ENCODE measurements around the gene PRLH. TPM values are rescaled to one million over a fixed set of nuclear protein-coding genes. Genes with fewer than 3 reads are reported as not detected.

Gene PRLH
- total and polyA plus RNA-seq, 2 of the 13 experiments (the other 11 are each of a cell fraction or from before 2014, with no cell fraction given): not detected

DNA sequence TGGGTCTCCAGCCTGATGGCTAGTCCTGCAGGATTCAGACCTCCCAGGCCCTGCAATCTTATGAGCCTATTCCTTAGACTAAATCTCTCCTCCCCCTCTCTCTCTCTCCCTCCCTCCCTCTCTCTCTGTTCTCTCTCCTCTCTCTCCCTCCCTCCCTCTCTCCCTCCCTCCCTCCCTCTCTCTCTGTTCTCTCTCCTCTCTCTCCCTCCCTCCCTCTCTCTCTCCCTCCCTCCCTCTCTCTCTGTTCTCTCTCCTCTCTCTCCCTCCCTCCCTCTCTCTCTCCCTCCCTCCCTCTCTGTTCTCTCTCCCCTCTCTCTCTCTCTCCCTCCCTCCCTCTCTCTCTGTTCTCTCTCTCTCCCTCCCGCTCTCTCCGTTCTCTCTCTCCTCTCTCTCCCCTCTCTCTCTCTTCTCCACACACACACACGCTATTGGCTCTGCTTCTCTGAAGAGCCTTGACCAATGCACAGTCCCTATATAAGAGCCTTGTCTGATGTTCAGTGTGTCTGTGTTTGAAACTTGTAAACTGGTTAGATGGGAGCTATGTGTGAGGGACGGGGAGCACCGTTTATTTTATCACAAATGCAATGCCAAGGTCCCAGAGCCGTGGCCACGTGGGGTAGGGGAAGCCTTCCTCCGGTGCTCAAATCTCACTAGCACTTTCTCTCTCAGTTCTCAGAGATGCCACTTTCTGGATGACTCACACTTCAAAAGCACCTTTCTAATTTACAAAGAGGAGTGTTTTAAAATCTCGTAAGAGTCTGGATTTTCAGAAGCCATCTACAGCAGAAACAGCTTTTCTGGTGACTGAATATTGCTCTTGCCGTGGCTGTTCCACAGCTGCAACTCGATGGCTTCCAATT is 9.4 kb upstream of the PRLH start:
- ATAC-seq: no peak
- POLR2A ChIA-PET: no interaction called here

DNA sequence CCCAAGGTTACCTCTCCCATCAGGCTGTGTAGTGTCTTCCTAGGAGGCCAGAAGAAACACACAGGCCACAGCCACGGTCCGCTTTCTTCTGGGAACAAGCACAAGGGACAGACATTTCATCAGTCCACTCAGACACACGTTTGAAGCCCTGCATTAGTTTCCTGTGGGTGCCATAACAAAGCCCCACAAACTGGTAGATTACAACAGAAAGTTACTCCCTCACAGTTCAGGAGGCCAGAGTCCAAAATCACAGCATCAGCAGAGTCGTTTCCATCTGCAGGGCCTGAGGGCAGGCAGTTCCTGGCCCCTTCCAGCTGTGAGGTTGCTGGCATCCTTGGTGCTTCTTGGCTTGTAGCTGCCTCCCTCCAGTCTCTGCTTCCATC is 8.8 kb upstream of the PRLH start:
- Histone ChIP-seq H3K4me2 (ENCODE audit: low read depth, low read length) (no peak overlapping the region), H3K27ac (ENCODE audit: extremely low read length, insufficient read depth, low read length) (no peak overlapping the region), H3K27me3 (ENCODE audit: control insufficient read depth in 1 of 2, insufficient read depth in 2 of 2, low read length in 2 of 2) (peaks cover 5 to 41% of the 10 kb centered on the region in 2 experiments; a peak in 3 of 5 replicates), H4K20me1 (ENCODE audit: insufficient read depth, low read length) (no peaks in the 10 kb centered on the region), H3K9ac (ENCODE audit: insufficient read depth, low read depth, low read length) (no peak overlapping the region), H2AFZ (ENCODE audit: low read length) (no peak overlapping the region), H3K4me1 (ENCODE audit: insufficient read depth, low read length) (no peaks in the 10 kb centered on the region), H3K79me2 (ENCODE audit: insufficient read depth, low read length) (no peaks in the 10 kb centered on the region), H3K9me3 (ENCODE audit: low read length) (peaks cover 7% of the 10 kb centered on the region), H3K36me3 (replicated peaks in 1 of 2; ENCODE audit: control insufficient read depth in 1 of 2, insufficient read depth in 2 of 2, low read length in 2 of 2) (no peaks in the 10 kb centered on the region), H3K4me3 (replicated peaks in 1 of 3; ENCODE audit: insufficient read depth in 1 of 3, low read depth in 2 of 3, low read length in 3 of 3) (no peak overlapping the region)
- DNase-seq (ENCODE audit: low spot score) (no peak), FAIRE-seq (no peak), ATAC-seq (no peak)
- TF ChIP-seq ZNF263 (CRISPR knock-in tag; IDR thresholded peaks at IDR 0.05): no peak
- ChIA-PET CTCF (ENCODE audit: low intra/inter-chr PET ratio, low total read pairs) (no interaction called here), POLR2A (no interaction called here)
- WGBS (ENCODE audit: low lambda C conversion rate): 19% methylated on average over 4 of the region's 4 CpGs
- BruUV-seq (replicated peaks): no TSS peak
- intact Hi-C loops (cut with micrococcal nuclease; ENCODE audit: unreplicated experiment): no loop called here
- in situ Hi-C loops (cut with HindIII; ENCODE audit: extremely low pct_ligation_motif_present, low pct_unique_long_range_greater_than_20kb): no loop called here

More for the DNA sequence above, 9.4 kb upstream of the PRLH start:
- Histone ChIP-seq H3K4me1 (ENCODE audit: insufficient read depth, low read length) (no peaks in the 10 kb centered on the region), H3K4me3 (replicated peaks in 1 of 3; ENCODE audit: insufficient read depth in 1 of 3, low read depth in 2 of 3, low read length in 3 of 3) (no peak overlapping the region), H3K9ac (ENCODE audit: insufficient read depth, low read depth, low read length) (no peak overlapping the region), H4K20me1 (ENCODE audit: insufficient read depth, low read length) (no peaks in the 10 kb centered on the region), H3K27me3 (ENCODE audit: control insufficient read depth in 1 of 2, insufficient read depth in 2 of 2, low read length in 2 of 2) (peaks cover 5 to 38% of the 10 kb centered on the region in 2 experiments; a peak in 3 of 5 replicates), H3K27ac (ENCODE audit: extremely low read length, insufficient read depth, low read length) (no peak overlapping the region), H2AFZ (ENCODE audit: low read length) (no peak overlapping the region), H3K79me2 (ENCODE audit: insufficient read depth, low read length) (no peaks in the 10 kb centered on the region), H3K9me3 (ENCODE audit: low read length) (peaks cover 7% of the 10 kb centered on the region), H3K4me2 (ENCODE audit: low read depth, low read length) (no peak overlapping the region), H3K36me3 (replicated peaks in 1 of 2; ENCODE audit: control insufficient read depth in 1 of 2, insufficient read depth in 2 of 2, low read length in 2 of 2) (no peaks in the 10 kb centered on the region)
- in situ Hi-C loops (cut with HindIII; ENCODE audit: extremely low pct_ligation_motif_present, low pct_unique_long_range_greater_than_20kb) (no loop called here), intact Hi-C loops (cut with micrococcal nuclease; ENCODE audit: unreplicated experiment) (no loop called here)
- peak; percentile 62 for TF ChIP-seq HNRNPK (IDR thresholded peaks at IDR 0.05; ENCODE audit: low read depth, low read length, poor library complexity, severe bottlenecking)
- TF ChIP-seq ZNF83 (CRISPR knock-in tag; IDR thresholded peaks at IDR 0.05; ENCODE audit: borderline replicate concordance): no peak
- TF ChIP-seq TCF7L2 (IDR thresholded peaks at IDR 0.05; ENCODE audit: low read depth, low read length): no peak
- no TSS peak for BruUV-seq (replicated peaks)
- CTCF ChIA-PET (ENCODE audit: low intra/inter-chr PET ratio, low total read pairs): no interaction called here
- no peak for FAIRE-seq
- WGBS (ENCODE audit: low lambda C conversion rate): 11% methylated on average over 11 of the region's 11 CpGs
- no peak for DNase-seq (ENCODE audit: low spot score)
